Ascending aorta (tissue), 2 donors: ENCODE measurements around the gene OPRL1. TPM values are rescaled to one million over a fixed set of nuclear protein-coding genes. Genes with fewer than 3 reads are reported as not detected.

Experiments
- DNase-seq, 2 donors: peaks; one replicate each; pipeline ENCODE4 v3.0.0-alpha.2; 2019; ENCODE audit warnings: low spot score in 2 of 2
- H3K27ac ChIP-seq, 2 donors: fragments of 200-600 bp; sonication (generic); one replicate each; pipeline ENCODE4 v1.5.1; 2016 to 2017; ENCODE audit warnings: mild to moderate bottlenecking in 1 of 2
- H3K27me3 ChIP-seq: fragments of 200-600 bp; sonication (generic); one replicate; pipeline ENCODE4 v1.5.1; 2017
- H3K36me3 ChIP-seq, 2 donors: fragments of 200-600 bp; sonication (generic); one replicate each; pipeline ENCODE4 v1.5.1; 2016
- H3K4me1 ChIP-seq, 2 donors: fragments of 200-600 bp; sonication (generic); one replicate each; pipeline ENCODE4 v1.5.1; 2016 to 2017; ENCODE audit warnings: mild to moderate bottlenecking in 1 of 2
- H3K4me3 ChIP-seq, 2 donors: fragments of 200-600 bp; sonication (generic); one replicate each; pipeline ENCODE4 v1.5.1; 2016 to 2017; ENCODE audit warnings: mild to moderate bottlenecking in 1 of 2
- H3K9me3 ChIP-seq, 2 donors: fragments of 200-600 bp; sonication (generic); one replicate each; pipeline ENCODE4 v1.5.1; 2016
- intact Hi-C: fragments of 100-400 bp; cut with DNase I; formaldehyde crosslinking; loops from one replicate; pipeline ENCODE4 v1.15.1; 2023
- total RNA-seq: library from RNA; depleted of rRNA; stranded (reverse); fragments of >200 nt; gene quantifications from one replicate; pipeline ENCODE4 v1.1.0, GENCODE V29; 2016
- TF ChIP-seq, protein P1 (sequence below), 3 experiments: fragments of 200-600 bp in 2 of 3; fragments of 450-650 bp in 1 of 3; sonication (generic) in 2 of 3; IDR thresholded peaks; one replicate each; pipeline ENCODE4 v1.5.1; 2016 to 2019; ENCODE audit warnings: antibody characterized with exemption in 3 of 3, mild to moderate bottlenecking in 1 of 3, moderate library complexity in 1 of 3

The OPRL1 gene
- total RNA-seq, 1 donor from 2014 or later = 0.21 TPM

DNA sequence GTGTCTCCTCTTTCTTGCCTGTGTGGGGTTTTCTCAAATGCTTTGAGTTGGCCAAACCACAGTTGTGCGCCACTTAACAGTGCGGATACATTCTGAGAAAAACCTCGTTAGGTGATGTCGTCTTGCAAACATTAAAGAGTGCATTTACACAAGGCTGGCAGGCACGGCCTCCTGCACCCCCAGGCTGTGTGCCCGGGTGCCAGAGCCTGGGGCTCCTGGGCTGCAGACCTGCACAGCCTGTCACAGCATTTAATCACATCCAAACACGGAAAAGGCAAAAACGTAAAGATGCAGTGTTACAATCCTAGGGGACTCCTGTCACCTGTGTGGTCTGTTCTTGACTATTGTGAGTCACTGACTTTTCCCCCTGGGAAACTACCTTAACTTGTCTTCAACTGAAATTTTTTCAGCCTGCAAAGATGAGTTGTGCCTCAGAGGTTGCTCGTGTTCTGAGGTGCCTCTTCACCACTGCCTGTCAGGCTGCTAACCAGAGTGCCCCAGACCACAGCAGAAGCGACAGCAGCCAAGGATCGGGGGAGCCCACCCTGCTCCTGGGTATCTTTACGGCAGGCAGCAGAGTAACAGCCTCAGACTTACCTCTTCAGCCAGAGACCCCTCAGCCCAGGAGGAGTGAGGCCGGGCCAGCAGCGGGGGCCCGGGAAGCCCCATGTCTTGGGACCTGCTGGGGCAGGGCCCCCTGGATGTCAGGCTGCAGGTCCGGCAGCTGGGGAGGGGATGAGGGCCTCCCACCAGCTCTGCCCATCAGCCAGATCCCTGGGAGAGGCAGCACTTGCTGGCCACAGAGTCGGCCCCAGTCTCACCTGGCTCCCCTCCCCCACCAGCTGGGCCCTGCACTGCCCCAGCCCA, 44.6 kb upstream of the OPRL1 start:
- intact Hi-C loops = no loop called here
- TF ChIP-seq, protein P1, sequence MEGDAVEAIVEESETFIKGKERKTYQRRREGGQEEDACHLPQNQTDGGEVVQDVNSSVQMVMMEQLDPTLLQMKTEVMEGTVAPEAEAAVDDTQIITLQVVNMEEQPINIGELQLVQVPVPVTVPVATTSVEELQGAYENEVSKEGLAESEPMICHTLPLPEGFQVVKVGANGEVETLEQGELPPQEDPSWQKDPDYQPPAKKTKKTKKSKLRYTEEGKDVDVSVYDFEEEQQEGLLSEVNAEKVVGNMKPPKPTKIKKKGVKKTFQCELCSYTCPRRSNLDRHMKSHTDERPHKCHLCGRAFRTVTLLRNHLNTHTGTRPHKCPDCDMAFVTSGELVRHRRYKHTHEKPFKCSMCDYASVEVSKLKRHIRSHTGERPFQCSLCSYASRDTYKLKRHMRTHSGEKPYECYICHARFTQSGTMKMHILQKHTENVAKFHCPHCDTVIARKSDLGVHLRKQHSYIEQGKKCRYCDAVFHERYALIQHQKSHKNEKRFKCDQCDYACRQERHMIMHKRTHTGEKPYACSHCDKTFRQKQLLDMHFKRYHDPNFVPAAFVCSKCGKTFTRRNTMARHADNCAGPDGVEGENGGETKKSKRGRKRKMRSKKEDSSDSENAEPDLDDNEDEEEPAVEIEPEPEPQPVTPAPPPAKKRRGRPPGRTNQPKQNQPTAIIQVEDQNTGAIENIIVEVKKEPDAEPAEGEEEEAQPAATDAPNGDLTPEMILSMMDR (IDR thresholded peaks at IDR 0.05) = no peak
- Histone ChIP-seq H3K4me3 (no peak overlapping the region), H3K27me3 (peaks cover 13% of the 10 kb centered on the region), H3K36me3 (peaks cover 35 to 39% of the 10 kb centered on the region in 2 donors), H3K9me3 (no peaks in the 10 kb centered on the region), H3K4me1 (peaks cover 5 to 15% of the 10 kb centered on the region in 2 donors), H3K27ac (no peak overlapping the region)
- DNase-seq = no peak

DNA sequence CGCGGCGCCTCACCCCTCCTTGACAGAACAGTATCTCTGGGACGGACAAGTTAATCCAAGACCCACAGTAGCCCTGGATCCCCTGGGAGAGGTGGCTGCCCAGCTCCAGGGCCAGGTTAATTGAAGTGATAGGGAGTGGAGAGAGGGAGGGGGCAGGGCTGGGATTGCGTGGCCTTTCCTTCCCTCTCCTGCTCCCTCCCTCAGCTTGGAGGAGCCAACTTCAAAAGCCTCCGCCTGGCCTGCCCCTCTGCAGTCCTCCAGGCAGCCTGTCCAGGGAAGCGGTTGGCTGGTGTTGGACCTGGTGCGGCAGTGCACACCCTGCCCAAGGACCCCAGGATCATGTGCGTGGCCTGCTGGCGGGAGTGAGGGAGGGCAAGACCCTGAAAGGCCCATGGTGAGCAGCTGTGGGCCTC, 43.9 kb upstream of the OPRL1 start, which contains the start of gene C20orf204:
TSS of gene C20orf204 (plus strand) at position 250 of the 413 bp plus-strand sequence. CDS start at position 392, 142 bp downstream.
- Histone ChIP-seq H3K4me3 (no peak within 1 kb of the TSS), H3K27me3 (peaks cover 16% of the 10 kb centered on the region), H3K9me3 (no peaks in the 10 kb centered on the region), H3K4me1 (peaks cover 5 to 15% of the 10 kb centered on the region in 2 donors), H3K36me3 (peaks cover 28 to 33% of the 10 kb centered on the region in 2 donors), H3K27ac (no peak within 1 kb of the TSS)
- TF ChIP-seq, protein P1 (IDR thresholded peaks at IDR 0.05) = no peak
- no peak for DNase-seq
- intact Hi-C loops = no loop called here

DNA sequence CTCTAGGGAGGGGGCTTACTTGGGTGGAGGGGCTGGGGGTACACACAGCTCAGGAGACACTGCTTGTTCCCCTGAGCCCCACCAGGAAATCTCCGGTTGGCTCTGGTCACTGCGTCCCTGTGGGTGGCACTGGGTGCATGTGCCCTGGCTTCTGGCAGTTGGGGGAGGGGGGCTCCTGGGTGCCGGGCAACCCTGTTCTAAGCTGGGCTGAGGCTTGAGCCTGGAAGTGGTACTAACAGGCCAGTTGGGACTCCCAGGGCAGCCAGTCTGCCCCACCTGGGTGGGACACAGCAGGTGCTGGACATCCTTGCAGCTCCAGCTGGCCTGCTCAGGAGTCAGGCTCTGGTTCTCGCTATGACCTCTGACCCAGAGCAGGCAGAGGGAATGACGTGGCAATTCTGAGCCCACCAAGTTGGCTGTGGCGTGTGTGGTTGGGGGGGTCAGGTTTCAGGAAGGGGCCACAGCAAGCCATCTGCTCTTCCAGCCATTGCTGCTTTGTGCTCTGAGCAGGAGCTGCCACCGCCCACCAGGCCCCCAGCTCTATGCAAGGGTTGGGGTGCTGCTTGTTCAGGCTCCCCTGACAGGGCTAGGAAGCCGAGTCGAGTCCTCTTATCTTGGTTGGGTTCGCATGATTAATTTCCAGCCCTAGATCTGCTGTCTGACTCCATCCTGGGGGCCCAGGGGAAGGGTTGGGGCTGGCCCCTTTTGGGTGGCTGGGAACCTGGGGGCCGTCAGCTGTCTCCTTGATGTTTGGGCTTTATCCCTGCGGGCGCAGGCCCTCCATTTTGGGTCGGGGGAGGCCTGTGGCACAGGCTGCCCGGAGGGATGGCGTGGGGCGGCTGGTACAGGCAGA, 43.3 kb upstream of the OPRL1 start:
- Histone ChIP-seq H3K9me3 (no peaks in the 10 kb centered on the region), H3K4me3 (no peak overlapping the region), H3K27me3 (peaks cover 22% of the 10 kb centered on the region), H3K4me1 (peaks cover 5 to 15% of the 10 kb centered on the region in 2 donors), H3K27ac (no peak overlapping the region), H3K36me3 (peaks cover 25 to 26% of the 10 kb centered on the region in 2 donors)
- TF ChIP-seq, protein P1 (IDR thresholded peaks at IDR 0.05) = no peak
- no peak for DNase-seq
- intact Hi-C loops = no loop called here

DNA sequence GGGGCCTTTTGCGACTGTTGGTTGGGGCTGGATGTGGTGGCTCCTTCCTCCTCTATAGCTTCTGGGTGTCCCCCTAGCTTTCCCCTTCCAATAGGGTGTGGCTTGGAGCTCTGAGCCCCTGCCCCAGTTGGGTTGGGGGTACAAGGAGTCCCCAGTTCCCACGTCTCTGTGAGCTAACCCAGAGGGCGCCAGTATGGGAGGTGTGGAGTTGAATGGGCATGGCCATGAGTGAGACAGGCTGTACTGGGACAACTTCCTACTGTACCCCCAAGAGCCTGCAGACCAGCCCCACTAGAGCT, 42.7 kb upstream of the OPRL1 start:
- Histone ChIP-seq H3K4me3 (no peak overlapping the region), H3K9me3 (no peaks in the 10 kb centered on the region), H3K4me1 (peaks cover 5 to 18% of the 10 kb centered on the region in 2 donors), H3K36me3 (peaks cover 19 to 21% of the 10 kb centered on the region in 2 donors), H3K27ac (no peak overlapping the region), H3K27me3 (peaks cover 27% of the 10 kb centered on the region)
- TF ChIP-seq, protein P1 (IDR thresholded peaks at IDR 0.05) = no peak
- intact Hi-C loops = no loop called here
- DNase-seq = no peak

DNA sequence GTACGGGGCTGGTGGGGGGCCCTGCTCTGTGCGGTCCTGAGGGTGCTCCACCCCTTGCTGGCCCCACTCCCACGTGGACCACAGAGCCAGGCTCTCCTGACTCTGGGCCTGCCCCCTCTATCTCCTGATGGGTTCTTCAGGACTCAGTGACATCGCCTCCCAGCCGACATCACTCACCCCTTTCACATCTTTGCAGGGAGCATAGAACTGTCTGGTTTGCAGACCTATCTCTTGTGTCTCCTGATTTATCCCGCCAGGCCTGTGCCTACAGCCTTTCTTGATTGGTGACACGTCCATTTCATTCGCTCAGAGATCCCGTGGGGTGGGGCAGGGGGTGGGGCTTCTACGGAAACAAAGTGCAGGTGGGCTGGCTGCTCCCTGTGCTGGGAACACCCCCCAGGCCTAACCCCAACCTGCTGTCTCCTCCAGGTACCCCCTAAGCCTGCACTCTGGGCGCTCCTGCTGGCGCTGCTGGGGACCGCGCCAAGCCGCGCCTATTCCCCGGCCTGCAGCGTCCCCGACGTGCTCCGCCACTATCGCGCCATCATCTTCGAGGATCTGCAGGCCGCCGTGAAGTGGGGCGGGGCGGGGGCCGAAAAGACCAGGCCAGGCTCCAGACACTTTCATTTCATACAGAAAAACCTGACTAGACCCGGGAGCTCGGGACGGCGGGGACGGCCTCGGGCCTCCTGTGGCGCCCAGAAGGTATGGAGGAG, 42.2 kb upstream of the OPRL1 start:
- Histone ChIP-seq H3K27ac (no peak overlapping the region), H3K27me3 (peaks cover 27% of the 10 kb centered on the region), H3K4me3 (peak overlapping the region in 1 of 2 donors; percentile 56), H3K36me3 (peaks cover 14 to 16% of the 10 kb centered on the region in 2 donors), H3K9me3 (no peaks in the 10 kb centered on the region), H3K4me1 (peaks cover 5 to 20% of the 10 kb centered on the region in 2 donors)
- TF ChIP-seq, protein P1 (IDR thresholded peaks at IDR 0.05) = no peak
- intact Hi-C loops = no loop called here
- DNase-seq = no peak
